ENCODE measurements around the gene LRRK1.

LRRK1 gene

DNA sequence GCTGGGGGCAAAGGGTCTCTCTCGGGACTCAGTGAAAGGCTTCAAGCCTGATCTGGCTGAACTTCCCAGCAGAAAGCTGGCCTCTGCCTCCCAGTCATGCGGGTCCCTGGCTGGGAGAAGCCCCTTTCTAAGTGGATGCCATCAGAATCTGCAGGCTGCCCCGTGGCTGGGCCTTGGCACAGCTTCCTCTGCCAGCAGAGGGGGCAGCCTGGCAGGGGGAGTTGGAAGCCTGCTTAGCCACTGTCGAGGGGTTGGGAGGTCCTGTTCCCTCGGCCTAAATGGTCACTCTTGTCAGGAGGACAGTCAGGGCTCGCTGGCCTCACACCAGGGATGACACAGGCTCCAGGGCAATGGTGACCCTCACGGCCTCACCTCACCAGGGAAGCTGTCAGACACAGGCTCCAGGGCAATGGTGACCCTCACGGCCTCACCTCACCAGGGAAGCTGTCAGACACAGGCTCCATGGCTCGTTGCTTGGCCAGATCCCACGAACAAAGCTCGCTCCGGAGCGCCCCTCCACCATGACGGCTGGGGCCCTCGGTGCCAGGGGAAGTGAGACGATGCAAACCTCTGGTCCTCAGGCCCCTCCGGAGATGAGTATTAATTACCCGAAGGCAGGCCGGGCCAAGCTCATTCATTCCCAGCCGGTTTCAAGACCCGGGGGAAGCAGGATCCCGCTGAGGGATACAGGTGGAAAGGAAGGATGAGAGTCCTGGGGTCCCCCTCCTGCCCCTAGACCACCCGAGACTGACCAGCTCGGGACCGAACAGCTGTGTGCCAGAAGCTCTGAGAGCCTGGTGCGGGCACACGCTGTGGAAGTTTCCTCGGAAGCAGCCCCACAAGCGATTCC, 181.7 kb downstream of the LRRK1 start:
- no peak for DNase-seq

DNA sequence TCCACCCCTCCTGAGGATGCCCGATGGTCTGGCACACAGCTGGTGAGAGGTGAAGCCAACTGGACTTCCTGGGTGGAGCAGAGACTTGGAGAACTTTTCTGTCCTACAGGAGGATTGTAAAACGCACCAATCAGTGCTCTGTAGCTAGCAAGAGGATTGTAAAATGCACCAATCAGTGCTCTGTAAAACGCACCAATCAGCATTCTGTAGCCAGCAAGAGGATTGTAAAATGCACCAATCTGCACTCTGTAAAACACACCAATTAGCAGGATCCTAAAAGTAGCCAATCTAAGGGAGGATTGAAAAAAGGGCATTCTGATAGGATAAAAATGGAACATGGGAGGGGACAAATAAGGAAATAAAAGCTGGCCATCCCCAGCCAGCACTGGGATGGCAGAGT, 182.5 kb downstream of the LRRK1 start:
- no peak for DNase-seq

DNA sequence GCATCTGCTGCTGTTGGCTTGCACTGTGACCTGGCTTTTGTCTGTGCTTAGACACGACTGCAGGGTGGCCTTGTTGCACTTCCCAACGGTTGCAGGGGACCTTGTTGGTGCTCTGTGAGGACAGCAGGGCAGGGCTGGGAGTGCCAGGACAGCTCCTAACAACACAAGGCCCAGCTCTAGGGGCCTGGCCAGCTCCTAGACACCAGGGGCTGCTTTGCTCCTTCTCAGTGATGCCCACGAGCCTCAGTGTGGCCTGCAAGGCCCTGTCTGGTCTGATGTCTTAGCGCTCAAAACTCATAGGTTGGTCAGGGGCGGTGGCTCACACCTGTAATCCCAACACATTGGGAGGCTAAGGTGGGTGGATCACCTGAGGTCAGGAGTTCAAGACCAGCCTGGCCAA, 183.6 kb downstream of the LRRK1 start:
- no peak for DNase-seq

DNA sequence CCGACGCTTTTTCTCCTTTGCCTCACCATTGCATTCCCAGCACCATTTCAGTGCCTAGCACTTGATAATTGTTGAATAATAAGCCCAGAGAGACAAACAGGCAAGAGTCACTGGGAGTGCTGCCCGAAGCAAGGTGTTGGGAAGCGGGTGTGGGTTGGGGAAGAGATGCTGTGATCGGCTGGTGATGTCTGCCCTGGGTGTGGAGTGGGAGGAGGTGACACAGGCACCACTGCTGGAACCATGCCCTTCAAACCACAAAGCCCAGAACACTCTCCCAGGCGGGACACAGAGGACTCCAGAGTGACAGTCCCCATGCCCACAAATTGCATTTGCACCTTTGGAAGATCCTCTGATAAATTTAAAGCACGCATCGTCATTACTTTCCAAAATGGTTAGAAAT, 184.4 kb downstream of the LRRK1 start:
- DNase-seq = no peak

DNA sequence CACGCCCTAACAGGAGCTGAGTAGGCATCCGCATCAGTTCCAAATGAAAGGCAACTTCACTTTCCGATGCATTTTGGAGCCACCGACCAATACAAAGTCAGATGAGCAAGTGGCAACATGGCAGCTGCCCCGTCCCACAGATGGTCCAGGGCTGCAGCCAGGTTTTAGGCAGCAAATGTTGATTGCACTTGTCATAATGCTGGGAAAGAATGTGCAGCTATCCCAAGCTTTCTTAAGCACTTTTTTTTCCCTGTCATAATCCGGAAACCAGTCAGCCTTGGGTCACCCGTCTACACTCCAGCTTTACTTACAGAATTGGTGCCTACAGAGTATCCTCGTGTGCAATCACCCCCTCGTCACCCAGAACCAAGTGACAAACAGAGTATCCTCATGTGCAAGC, 185.0 kb downstream of the LRRK1 start:
- DNase-seq = no peak

DNA sequence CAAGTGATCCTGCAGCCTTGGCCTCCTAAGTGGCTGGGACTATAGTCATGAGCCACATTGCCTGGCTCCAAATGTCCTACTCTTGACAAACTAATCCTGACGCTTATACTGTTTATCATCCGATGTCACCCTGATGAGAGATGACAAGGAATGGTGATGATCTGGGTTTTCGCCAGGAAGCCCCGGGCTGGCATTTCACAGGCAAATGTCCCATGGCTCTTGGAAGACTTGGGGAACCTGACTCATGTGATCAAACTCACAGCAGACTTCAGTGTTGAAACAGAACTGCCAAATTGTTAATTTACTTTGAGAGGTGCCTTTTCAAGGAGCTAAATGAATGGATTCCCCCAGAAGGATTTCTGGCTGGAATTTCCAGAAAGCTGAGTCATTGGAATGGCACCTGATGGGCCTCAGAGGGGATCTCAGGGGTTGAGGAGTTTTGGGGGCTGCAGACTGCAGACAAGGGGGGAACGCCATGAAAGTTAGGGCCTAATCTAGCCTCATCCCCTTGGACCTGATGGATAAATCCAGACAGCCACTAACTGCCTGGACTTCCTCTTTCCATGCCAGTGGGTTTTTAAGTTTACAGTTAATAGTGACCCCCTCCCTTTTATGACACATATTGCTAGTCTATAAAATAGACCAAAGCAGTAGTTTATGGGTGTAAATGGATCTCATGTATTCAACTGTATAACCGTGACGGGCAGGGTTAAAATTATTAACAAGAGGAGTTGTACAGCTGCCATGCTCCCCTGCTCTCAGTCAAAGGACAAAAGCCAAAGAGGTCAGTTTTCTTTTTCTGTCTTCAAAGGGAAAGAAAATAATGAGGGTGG, 186.1 kb downstream of the LRRK1 start:
- DNase-seq = no peak

DNA sequence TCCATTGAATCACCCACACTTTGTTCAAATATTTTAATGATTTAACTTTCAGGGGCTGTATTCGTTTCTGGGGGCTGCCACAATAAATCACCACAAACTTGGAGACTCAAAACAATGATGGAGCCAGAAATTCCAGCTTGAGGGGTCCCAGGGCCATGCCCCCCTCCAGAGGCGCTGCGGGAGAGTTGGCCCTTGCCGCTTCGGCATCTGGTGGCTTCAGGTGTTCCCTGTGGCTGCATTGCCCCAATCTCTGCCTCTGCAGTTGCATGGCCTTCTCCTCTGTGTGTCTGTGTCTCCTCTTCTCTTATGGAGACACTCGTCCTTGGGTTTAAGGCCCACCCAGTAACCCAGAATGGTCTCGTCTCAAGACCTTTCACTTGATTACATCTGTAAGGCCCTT, 187.9 kb downstream of the LRRK1 start:
- no peak for DNase-seq

DNA sequence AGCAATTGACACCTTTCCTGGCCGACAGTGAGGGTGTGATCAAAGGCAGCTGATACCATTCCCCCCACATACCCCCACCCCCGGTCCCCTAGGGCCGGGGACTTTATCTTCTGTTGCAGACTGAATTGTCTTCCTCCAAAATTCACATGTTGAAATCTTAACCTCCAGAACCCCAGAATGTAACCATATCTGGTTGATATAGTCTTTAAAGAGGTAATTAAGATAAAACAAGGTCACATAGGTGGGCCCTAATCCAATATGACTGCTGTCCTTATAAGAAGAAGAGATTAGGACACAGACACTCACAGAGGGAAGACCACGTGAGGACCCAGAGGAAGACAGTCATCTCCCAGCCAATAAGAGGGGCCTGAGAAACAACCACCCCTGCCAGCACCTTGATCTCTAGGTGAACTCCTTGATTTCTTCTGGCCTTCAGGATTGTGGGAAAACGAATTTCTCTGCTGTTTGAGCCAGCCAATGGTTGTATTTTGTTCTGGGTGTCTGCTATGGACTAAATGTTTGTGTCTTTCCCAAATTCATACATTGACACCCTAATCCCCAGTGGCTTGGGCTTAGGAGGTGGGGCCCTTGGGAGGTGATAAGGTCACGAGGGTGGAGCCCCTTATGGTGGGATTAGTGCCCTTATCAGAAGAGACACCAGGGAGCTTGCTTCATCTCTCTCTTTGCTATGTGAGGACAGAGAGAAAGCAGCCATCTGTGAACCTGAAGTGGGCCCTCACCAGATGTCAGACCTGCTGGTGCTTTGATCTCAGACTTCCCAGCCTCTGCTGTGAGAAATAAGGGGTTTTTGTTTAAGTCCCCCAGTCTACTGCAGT, 188.7 kb downstream of the LRRK1 start:
- no peak for DNase-seq

DNA sequence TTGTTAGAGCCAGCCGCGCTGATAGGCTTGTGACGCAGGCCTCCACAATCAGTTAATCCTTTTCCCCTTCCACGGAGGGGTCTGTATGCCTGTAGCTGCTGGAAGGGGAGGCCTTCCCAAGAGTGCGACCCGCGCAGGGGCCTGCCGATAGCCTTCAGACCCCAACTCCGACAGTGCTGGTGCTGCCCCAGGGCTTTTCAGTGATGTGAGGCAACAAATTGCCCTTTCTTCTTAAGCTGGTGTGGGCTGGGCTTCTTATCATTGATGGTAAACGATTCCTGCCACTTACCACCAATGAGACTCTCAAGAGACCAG, 189.3 kb downstream of the LRRK1 start:
- DNase-seq = no peak

DNA sequence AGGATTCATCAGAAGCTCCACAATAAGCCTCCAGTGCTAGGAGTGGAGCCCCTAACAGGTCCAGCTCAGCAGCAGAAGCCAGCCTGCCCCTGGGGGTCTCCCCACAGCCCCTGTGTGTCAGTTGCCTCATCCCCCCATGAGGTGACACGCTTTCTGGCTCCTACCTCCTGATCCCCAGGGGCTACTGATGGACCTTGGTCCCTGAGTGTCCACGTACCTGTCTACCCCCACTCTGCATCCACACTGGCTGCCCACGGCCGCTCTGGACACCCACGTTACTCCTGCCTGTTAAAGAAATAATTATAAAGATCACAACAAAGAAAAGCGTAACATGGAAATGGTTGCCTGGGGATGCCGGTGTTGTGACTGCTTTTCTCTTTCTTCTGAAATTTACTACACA, 189.6 kb downstream of the LRRK1 start:
- no peak for DNase-seq

DNA sequence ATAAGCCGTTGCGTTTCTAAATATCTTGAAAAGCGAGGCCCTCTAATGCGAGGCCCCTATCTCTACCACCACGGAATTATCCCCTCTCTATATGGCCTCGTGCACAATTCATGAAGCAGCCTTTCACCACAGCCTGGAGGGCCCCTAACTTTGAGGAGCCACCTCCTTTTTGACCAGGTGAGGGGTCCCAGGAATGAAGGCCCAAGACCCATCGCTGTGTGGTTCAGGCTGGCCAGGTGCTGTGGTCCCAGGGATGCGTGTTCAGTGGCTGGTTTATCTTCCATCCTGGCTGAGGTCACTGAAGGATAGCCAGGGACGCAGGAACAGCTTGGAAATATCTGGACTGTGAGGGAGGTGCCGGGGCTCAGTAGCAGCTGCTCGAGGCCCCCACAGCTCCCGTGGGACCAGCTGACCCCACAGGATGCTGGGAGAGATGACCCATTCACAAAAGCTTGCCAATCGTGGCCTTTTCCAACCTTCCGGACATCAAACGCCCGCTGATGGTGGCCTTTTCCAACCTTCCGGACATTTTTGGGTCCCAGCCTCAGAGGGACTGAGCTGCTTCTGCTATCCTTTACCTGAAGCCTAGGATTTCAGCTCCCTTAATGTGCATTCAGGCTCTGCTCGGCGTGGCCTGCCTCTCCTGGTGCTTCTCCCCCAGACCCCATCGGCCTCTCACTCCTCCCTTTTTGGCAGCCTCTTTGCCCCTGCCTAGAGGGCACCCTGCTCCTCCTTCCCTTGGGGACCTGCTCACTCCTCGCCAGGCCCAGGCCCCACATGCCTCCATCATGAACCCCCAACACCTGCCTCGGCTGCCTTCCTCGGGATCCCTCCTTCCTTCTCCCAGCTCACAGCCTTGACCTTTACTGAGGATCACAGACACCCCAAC, 191.8 kb downstream of the LRRK1 start:
- DNase-seq = no peak

DNA sequence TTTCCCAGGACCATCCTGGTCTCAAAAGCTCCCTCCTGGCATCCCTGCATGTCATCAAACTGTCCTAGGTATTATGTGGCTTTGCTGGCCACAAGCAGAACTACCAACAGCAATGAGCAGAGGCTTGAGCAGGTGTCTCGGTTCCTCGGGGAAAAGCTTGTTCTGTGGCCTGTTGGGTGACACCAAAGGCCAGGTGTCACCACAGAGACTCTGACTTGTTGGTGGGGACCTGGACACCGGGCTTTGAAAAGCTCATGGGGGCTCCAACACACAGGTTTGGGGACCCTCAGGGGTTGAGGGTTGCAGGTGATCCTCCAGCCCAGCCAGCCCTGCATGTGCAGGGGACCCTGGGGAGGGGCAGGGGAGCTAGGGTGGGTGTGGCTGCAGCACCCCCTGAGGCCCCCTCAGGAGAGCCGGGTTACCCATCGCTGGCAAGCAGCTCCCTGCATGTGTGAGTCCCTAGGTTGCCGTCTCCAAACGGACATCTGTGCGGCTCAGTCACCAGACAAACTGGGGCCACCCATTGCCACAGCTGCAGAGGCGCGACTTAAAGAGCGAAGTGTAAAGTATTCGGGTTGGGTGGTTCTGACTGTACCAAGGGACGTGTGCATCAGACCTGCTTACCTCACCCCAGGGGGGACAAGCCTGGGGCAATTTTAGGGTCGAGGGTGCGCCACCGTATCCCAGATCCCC, 192.6 kb downstream of the LRRK1 start:
- DNase-seq = no peak

DNA sequence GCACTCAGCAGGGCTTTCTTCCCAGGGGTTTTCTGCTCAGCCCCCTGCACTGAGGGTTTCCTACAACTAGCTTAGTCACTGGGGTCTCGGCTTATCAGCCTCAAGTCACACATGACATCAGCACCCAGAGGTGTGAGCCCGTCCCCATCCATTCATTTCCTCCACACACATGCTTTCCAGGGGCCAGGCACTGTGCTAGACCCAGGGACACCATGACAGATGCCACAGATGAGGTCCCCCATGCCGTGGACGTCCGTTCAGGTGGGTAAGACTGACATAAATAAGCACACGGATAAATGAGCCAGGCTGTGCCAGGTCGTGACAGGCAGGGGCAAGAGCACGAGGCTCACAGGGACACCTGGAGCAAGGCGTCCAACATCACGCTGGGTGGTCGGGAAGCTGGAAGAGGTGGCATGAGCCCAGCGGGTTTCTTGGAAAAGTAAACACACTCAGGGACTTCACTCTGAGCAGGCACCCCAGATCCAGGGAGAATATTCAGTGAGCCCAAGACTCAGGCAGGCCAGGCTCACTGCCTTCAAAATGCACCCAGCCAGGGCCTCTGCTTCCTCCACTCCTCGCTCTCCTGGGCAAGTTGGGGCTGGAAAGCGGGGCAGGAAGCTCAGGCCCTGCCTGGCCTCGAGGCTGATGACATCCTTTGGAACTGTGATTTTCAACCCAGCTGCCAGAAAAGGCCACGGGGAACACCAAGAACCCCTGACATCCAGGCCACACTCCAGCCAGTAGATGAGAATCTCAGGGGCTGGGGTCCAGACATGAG, 193.4 kb downstream of the LRRK1 start:
- DNase-seq = no peak

DNA sequence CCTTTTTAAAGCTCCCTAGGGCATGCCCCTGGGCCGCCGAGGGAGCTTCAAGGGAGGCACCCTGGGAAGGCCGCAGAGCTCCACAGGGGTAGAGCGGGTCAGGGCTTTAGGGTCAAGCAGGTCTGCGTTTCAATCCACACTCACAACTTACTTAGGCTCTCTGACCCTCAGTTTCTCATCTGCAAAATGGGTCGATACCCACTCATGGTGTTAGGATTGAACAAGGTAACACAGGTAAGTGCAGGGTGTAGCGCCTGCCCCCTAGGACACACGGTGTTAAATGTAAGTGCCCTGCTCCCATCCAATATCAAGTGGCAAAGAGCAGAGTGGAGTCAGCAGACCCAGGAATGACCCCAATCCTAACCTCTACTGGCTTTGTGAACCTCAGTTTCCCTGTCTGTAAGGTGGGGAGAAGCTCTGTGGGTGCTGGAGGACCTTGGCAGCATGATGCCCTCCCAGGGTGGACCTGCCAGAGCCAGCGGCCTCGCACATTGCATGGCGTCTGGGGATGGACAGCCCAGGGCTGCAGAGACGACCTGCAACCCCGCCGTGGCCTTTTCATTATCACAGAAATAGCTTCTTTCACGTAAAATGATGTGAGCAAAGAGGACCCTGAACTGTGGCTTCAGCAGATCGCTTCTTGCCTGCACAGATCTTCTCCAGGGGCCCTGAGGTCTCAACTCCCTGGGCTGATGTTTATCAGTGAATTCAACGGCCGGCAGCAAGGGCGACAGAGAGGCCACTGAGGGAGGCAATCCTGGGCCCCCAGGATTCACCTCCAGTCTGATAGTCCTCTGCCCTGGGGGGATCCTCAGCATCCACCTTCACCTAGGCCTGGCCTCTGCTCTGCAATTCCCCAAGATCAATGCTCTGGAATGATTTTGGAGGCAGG, 194.2 kb downstream of the LRRK1 start:
- no peak for DNase-seq

DNA sequence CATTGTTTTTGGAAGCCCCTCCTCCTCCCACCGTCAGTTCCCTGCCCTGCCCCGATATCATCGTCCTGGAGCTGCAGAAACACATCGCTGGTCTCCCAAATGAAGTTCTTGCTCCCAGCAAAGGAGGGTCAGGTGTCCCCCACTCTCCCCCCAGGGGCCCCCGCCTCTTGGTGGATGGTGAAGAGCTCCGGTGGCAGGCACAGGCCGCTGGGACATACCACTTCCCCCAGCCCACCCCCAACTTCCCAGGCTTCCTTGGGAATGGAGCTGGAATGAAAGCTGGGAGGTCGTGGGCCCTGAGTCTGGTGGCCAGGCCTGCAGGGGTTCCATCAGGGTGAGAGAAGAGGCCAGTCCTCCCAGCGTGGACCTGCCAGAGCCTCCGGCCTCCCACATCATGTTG, 195.0 kb downstream of the LRRK1 start:
- no peak for DNase-seq

DNA sequence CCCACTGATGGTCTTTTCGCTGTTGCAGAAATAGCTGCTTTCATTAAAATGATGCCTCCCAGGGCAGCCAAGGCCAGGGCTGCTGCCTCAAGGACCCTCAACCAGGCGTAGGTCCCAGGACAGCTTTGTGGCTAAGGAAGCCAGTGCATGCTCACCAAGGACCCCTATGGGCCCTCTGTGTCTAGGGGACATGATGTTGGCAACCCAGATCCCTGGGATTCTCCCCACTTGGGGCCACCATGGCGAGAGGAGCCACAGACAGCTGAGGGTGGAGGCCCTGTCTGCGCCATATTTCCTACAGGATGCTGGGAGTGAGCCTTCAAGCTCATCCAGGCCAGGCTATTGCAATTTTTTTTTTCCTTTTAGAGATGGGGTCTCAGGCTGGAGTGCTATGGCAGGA, 195.5 kb downstream of the LRRK1 start:
- no peak for DNase-seq

DNA sequence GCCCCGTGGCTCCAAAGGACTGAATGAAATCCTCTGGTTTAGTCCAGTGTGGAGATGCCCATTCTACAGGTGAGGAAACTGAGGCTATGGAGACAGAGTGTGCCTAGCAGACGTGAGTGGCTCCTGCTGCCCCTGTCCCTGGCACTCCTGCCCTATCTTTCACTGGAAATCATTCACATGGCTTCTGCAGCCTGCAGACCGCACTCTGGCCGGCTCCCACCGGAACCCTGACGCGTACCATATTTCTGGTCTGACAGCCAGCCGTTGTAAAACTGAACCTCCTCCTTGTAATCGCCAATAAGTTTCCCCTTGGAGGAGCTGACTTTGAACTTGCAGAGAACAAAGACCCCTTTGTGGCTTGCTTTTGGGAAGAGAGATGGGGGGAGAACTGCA, 196.2 kb downstream of the LRRK1 start:
- no peak for DNase-seq

DNA sequence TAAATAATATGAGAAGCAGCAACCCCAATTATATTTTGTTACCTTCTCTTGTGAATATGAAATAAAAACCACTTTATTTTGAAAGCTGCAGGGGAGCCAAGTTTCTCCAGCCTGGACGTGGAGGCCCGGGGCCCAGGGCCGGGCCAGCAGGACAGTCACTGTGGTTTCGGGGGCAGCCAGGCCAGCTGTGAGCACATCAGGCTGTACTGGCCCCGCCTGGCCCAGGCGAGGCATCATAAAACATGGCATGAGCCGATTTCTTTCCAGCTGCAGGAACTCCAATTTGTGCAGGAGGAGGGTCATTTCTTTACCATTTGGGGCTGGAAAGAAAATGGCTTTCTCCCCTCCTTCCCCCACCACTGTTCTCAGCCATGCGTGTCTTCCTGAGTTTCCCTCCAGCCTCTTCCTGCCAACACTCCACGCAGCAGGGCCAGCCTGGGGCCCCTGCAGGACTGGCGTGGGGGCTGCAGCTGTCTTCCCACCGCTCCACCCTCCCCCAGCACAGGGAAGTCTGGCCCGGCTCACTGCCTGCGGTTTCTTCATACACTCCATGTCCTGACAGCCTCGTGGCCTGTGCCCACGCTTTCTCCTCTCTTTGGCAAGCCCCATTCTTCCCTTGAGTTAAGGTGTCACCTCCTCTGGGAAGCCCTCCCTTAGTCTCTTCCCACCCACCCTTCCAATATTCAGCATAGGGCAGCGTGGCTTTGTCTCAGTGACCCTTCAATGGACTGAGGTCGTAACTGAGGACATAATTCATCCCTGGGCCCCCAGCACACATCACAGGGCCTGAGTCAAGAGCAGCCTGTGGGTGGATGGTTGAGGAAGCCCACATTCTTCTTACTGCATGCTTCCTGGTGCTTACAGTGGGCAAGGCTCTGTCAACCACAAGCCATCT, 196.9 kb downstream of the LRRK1 start:
- no peak for DNase-seq

DNA sequence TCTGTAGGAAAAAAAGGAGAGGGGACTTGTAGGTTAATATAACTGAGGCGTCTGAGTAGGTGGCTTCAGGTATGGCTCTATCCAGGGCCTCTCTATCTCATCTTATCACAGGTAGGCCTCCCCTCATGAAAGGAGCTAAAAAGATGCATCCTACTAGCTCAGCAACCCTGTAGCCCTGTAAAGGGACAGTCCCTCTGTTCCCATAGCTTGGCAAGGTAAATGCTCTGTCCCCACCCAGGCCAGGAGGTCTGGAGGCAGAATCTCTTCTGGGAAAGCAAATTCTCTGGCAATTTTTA, 197.5 kb downstream of the LRRK1 start:
- DNase-seq = no peak
